ENCODE data around the gene ADD2.

Gene ADD2

GRCh38 chr2:70751881-70752280, 16.1 kb downstream of the ADD2 start:
- H3K4me3 ChIP-seq (ENCODE audit: low read depth, low read length) = no peak overlapping the region
- no peak for TF ChIP-seq CTCF (IDR thresholded peaks at IDR 0.05; ENCODE audit: low read depth, low read length)

GRCh38 chr2:70750320-70750719, 17.7 kb downstream of the ADD2 start:
- no peak overlapping the region for H3K4me3 ChIP-seq (ENCODE audit: low read depth, low read length)
- TF ChIP-seq CTCF (IDR thresholded peaks at IDR 0.05; ENCODE audit: low read depth, low read length) = no peak

- no peak for TF ChIP-seq CTCF (IDR thresholded peaks at IDR 0.05; ENCODE audit: low read depth, low read length)
- no peak overlapping the region for H3K4me3 ChIP-seq (ENCODE audit: low read depth, low read length)
These were observed 19.8 kb downstream of the ADD2 start for GRCh38 chr2:70748002-70748784.

GRCh38 chr2:70747284-70747683, 20.7 kb downstream of the ADD2 start:
- no peak for TF ChIP-seq CTCF (IDR thresholded peaks at IDR 0.05; ENCODE audit: low read depth, low read length)

GRCh38 chr2:70746094-70746974, 21.7 kb downstream of the ADD2 start:
- TF ChIP-seq CTCF (IDR thresholded peaks at IDR 0.05; ENCODE audit: low read depth, low read length) = no peak
- H3K4me3 ChIP-seq (ENCODE audit: low read depth, low read length) = no peak overlapping the region

More at GRCh38 chr2:70747284-70747683, 20.7 kb downstream of the ADD2 start:
- no peak overlapping the region for H3K4me3 ChIP-seq (ENCODE audit: low read depth, low read length)

GRCh38 chr2:70745276-70745825, 22.6 kb downstream of the ADD2 start:
- H3K4me3 ChIP-seq (ENCODE audit: low read depth, low read length) = no peak overlapping the region

More at GRCh38 chr2:70745276-70745825, 22.6 kb downstream of the ADD2 start:
- no peak for TF ChIP-seq CTCF (IDR thresholded peaks at IDR 0.05; ENCODE audit: low read depth, low read length)
